HepG2 (cell line): ENCODE results near the gene ABCA2. TPM values are rescaled to one million over a fixed set of nuclear protein-coding genes. Genes with fewer than 3 reads are reported as not detected.
A peak's percentile ranks its signal among the peaks of the same experiment; 100 is the strongest.

ENCODE experiments used
- ATAC-seq: fragments of 200-7000 bp; cut with Tn5 transposase; 3 replicates; pipeline ENCODE4 v1.9.1; 2020; ENCODE audit warnings: mild to moderate bottlenecking, moderate library complexity
- BruUV-seq: library from RNA; stranded (reverse); fragments of 400-500 nt; replicated peaks from 2 replicates; lab custom pipeline; 2021; lab: Mats Ljungman, UMichigan
- CTCF ChIA-PET: fragments of 300-600 bp; formaldehyde crosslinking; extraction: SDS; loops from one replicate; lab custom pipeline; 2021; ENCODE audit warnings: low total read pairs, inconsistent platforms, low intra/inter-chr PET ratio; lab: Yijun Ruan, JAX
- POLR2A ChIA-PET: fragments of 350-600 bp; sonication (Branson Sonifier 250); formaldehyde crosslinking; loops from one replicate; lab custom pipeline; 2020; ENCODE audit warnings: antibody characterized with exemption, inconsistent platforms; lab: Yijun Ruan, JAX
- DNase-seq: peaks from one replicate; pipeline ENCODE4 v3.0.0-alpha.2; 2015; ENCODE audit warnings: low spot score
- FAIRE-seq: peaks from 3 replicates; lab custom pipeline; 2011; peaks lifted over from hg19 to GRCh38; lab: Jason Lieb, UNC
- H2AFZ ChIP-seq: one replicate; pipeline ENCODE4 v1.6.1; 2011; ENCODE audit warnings: low read length, inconsistent platforms
- H3K27ac ChIP-seq: fragments of 300-600 bp; 3 replicates; pipeline ENCODE4 v1.8.0; 2011; ENCODE audit warnings: mixed run types, mild to moderate bottlenecking, mixed read lengths, low read length, inconsistent platforms; ENCODE audit not compliant: insufficient read depth; ENCODE audit errors: extremely low read length
- H3K27me3 ChIP-seq, 2 experiments: fragments of 200-600 bp in 1 of 2; 2 replicates in 1 of 2; 3 replicates in 1 of 2; pipeline versions ENCODE4 v1.6.0 to v1.8.0; 2011; ENCODE audit warnings: low read length in 2 of 2, mild to moderate bottlenecking in 2 of 2, moderate library complexity in 2 of 2, inconsistent platforms in 1 of 2; ENCODE audit not compliant: insufficient read depth in 2 of 2, control insufficient read depth in 1 of 2
- H3K36me3 ChIP-seq, 2 experiments: fragments of 200-600 bp in 1 of 2; replicated peaks in 1 of 2; 2 replicates in 1 of 2; 3 replicates in 1 of 2; pipeline versions ENCODE4 v1.5.1 to v1.8.0; 2011; ENCODE audit warnings: low read length in 2 of 2, inconsistent platforms in 1 of 2; ENCODE audit not compliant: insufficient read depth in 2 of 2, control insufficient read depth in 1 of 2
- H3K4me1 ChIP-seq: 2 replicates; pipeline ENCODE4 v1.5.1; 2012; ENCODE audit warnings: low read length, inconsistent platforms; ENCODE audit not compliant: insufficient read depth
- H3K4me2 ChIP-seq: 2 replicates; pipeline ENCODE4 v1.6.0; 2011; ENCODE audit warnings: low read depth, low read length, inconsistent platforms
- H3K4me3 ChIP-seq, 3 experiments: fragments of 200-600 bp in 1 of 3; sonication (generic), shearing (Covaris generic) in 1 of 3; replicated peaks in 1 of 3; 2 replicates each; pipeline ENCODE4 v1.5.1; 2011 to 2016; ENCODE audit warnings: low read length in 3 of 3, inconsistent platforms in 2 of 3, low read depth in 2 of 3, mild to moderate bottlenecking in 2 of 3, control low read depth in 1 of 3, mixed read lengths in 1 of 3; ENCODE audit not compliant: insufficient read depth in 1 of 3
- H3K79me2 ChIP-seq: one replicate; pipeline ENCODE4 v1.6.1; 2011; ENCODE audit warnings: low read length, inconsistent platforms; ENCODE audit not compliant: insufficient read depth
- H3K9ac ChIP-seq: 2 replicates; pipeline ENCODE4 v1.6.0; 2011; ENCODE audit warnings: mild to moderate bottlenecking, low read depth, low read length, inconsistent platforms; ENCODE audit not compliant: insufficient read depth
- H3K9me3 ChIP-seq: 2 replicates; pipeline ENCODE4 v1.5.1; 2012; ENCODE audit warnings: mild to moderate bottlenecking, low read length
- H4K20me1 ChIP-seq: 2 replicates; pipeline ENCODE4 v1.6.0; 2011; ENCODE audit warnings: inconsistent platforms, mild to moderate bottlenecking, low read length, moderate library complexity; ENCODE audit not compliant: insufficient read depth
- GFI1 ChIP-seq: sonication (generic); formaldehyde crosslinking; IDR thresholded peaks from 2 replicates; pipeline ENCODE4 v1.5.0; 2020; ENCODE audit warnings: missing genetic modification reagents, mild to moderate bottlenecking, borderline replicate concordance
- PCBP2 ChIP-seq: fragments of 200-400 bp; formaldehyde crosslinking; optimal IDR thresholded peaks from 2 replicates; pipeline ENCODE3; 2018; ENCODE audit warnings: low read length, low read depth; ENCODE audit not compliant: poor library complexity, severe bottlenecking
- PHF21A ChIP-seq: sonication (generic); formaldehyde crosslinking; IDR thresholded peaks from 2 replicates; pipeline ENCODE4 v1.5.0; 2020; ENCODE audit warnings: mild to moderate bottlenecking, missing genetic modification reagents
- SMARCC2 ChIP-seq: fragments of 450-650 bp; IDR thresholded peaks from 2 replicates; pipeline ENCODE4 v1.6.1; 2017; ENCODE audit warnings: antibody characterized with exemption, mild to moderate bottlenecking
- SP5 ChIP-seq: IDR thresholded peaks from 2 replicates; pipeline ENCODE4 v1.6.1; 2016; ENCODE audit warnings: low read depth, borderline replicate concordance
- ZBTB21 ChIP-seq: sonication (generic); formaldehyde crosslinking; IDR thresholded peaks from 2 replicates; pipeline ENCODE4 v1.4.0; 2020; ENCODE audit warnings: missing genetic modification reagents
- ZBTB8A ChIP-seq: sonication (generic); formaldehyde crosslinking; IDR thresholded peaks from 2 replicates; pipeline ENCODE4 v1.4.0; 2020; ENCODE audit warnings: mild to moderate bottlenecking, low read depth, missing genetic modification reagents, borderline replicate concordance
- ZNF510 ChIP-seq: sonication (generic); formaldehyde crosslinking; IDR thresholded peaks from 2 replicates; pipeline ENCODE4 v1.4.0; 2020; ENCODE audit warnings: low read depth, mild to moderate bottlenecking, missing genetic modification reagents
- ZNF737 ChIP-seq: sonication (generic); formaldehyde crosslinking; IDR thresholded peaks from 2 replicates; pipeline ENCODE4 v1.5.0; 2020; ENCODE audit warnings: missing genetic modification reagents, mild to moderate bottlenecking, borderline replicate concordance
- WGBS: methylation state at CpG from one replicate; pipeline ENCODE4 v1.1.6; 2017; ENCODE audit warnings: low lambda C conversion rate; 5-methylcytosine and 5-hydroxymethylcytosine counted together
- in situ Hi-C: cut with HindIII; loops from 2 replicates; pipeline ENCODE4 v1.10.0; 2017; ENCODE audit warnings: low pct_unique_long_range_greater_than_20kb; ENCODE audit not compliant: extremely low pct_ligation_motif_present
- intact Hi-C: fragments of 100-400 bp; cut with micrococcal nuclease; formaldehyde crosslinking; loops from one replicate; pipeline ENCODE4 v1.10.0; 2022; ENCODE audit not compliant: unreplicated experiment
- polyA plus RNA-seq, 8 experiments: library from polyadenylated mRNA; depleted of rRNA in 3 of 8; stranded (reverse) in 7 of 8; unstranded in 1 of 8; fragments of >200 nt; fragmentation: Illumina TruSeq in 4 of 8; extraction: Trizol in 4 of 8; gene quantifications; 2 replicates each; pipeline versions ENCODE4 v1.2.1 to v1.2.3, GENCODE V29; 2011 to 2016; ENCODE audit warnings: low read depth in 4 of 8, missing spikeins in 1 of 8, mixed read lengths in 1 of 8; ENCODE audit not compliant: insufficient read depth in 1 of 8
- total RNA-seq, 5 experiments: library from RNA; depleted of rRNA; stranded (reverse); fragments of >200 nt; fragmentation: Illumina TruSeq; extraction: Trizol; gene quantifications; 2 replicates each; pipeline ENCODE4 v1.2.3, GENCODE V29; 2016; ENCODE audit warnings: low read depth in 1 of 5
- TF ChIP-seq, protein P1 (sequence below), 2 experiments: sonication (generic) in 1 of 2; formaldehyde crosslinking in 1 of 2; IDR thresholded peaks; 2 replicates each; pipeline versions ENCODE4 v1.4.0 to v1.6.1; 2016 to 2020; ENCODE audit warnings: borderline replicate concordance in 1 of 2, low read depth in 1 of 2, mild to moderate bottlenecking in 1 of 2, missing genetic modification reagents in 1 of 2
- TF ChIP-seq, protein P2 (sequence below): sonication (generic); formaldehyde crosslinking; IDR thresholded peaks from 2 replicates; pipeline ENCODE4 v1.4.0; 2020; ENCODE audit warnings: missing genetic modification reagents, borderline replicate concordance
- TF ChIP-seq, protein P3 (sequence below): IDR thresholded peaks from 2 replicates; pipeline ENCODE4 v1.6.1; 2012; ENCODE audit warnings: low read length, improper control_type of control experiment

Gene ABCA2
- total and polyA plus RNA-seq, 2 of the 13 experiments (the other 11 are each of a cell fraction or from before 2014, with no cell fraction given) = 2.9 to 19.2 TPM

DNA sequence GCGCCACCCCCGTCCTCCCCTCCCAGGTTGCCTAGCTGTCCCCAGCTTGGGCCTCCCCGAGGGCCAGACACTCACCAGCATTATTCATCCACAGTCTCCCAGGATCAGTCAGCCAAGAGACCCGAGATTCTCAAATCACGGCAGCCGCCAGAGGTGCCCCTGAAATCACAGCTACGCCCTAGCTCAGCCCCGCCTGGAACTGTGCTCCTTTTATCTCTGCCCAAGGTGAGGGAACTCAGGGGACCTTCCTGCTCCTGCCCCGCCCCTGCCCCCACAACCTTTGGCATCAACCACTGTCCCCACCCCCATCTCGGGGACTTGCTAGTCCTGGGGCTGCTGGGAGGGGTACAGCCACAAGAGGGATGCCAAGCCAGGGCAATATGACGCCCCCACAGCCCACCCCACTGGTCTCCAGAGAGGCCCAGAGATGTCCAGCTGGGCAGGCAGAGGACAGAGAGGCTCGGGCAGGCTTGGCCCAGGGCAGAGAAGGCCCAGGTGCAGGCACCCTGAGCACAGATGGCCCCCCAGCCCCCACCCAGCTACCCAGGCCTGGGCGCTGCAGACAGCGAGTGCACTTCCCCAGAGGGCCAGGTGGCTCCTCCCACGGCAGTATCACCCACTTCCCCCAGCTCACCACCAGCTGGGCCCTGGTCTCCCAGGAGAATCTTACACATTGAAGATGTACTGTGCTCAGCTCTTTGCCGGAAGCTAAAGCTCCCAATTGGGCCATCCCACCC, 4.0 kb upstream of the ABCA2 start, which contains the start of gene FUT7:
TSS of gene FUT7 (minus strand) at position 185 of the 737 bp plus-strand sequence. CDS start at position 88, 97 bp downstream.
- Histone ChIP-seq H3K27ac (no peak within 1 kb of the TSS), H3K36me3 (no peaks in the 10 kb centered on the region), H4K20me1 (no peaks in the 10 kb centered on the region), H3K4me2 (peak within 1 kb of the TSS; percentile 7; the same call in 1 of the 2 replicates), H3K27me3 (peaks cover 0 to 19% of the 10 kb centered on the region in 2 experiments; a peak in 2 of 5 replicates), H3K4me1 (peaks cover 71% of the 10 kb centered on the region), H3K79me2 (no peaks in the 10 kb centered on the region), H3K9me3 (no peaks in the 10 kb centered on the region), H3K4me3 (no peak within 1 kb of the TSS), H3K9ac (no peak within 1 kb of the TSS), H2AFZ (no peak within 1 kb of the TSS)
- POLR2A ChIA-PET = interaction anchor here (0.6 kb wide), 1 partner anchor 10 kb away, joined by 3 read pairs; no protein-coding TSS in a partner anchor
- no peak for DNase-seq
- CTCF ChIA-PET = no interaction called here
- no TSS peak for BruUV-seq
- 9% methylated on average over 10 of the region's 16 CpGs for WGBS
- intact Hi-C loops (no loop called here), in situ Hi-C loops (loop anchor here (5.0 to 10.0 kb wide), 2 partner anchors 85 to 187 kb away; partner anchors contain the start of genes AJM1, C8G and PHPT1)
- FAIRE-seq = no peak
- ATAC-seq = no peak
- TF ChIP-seq, protein P1, sequence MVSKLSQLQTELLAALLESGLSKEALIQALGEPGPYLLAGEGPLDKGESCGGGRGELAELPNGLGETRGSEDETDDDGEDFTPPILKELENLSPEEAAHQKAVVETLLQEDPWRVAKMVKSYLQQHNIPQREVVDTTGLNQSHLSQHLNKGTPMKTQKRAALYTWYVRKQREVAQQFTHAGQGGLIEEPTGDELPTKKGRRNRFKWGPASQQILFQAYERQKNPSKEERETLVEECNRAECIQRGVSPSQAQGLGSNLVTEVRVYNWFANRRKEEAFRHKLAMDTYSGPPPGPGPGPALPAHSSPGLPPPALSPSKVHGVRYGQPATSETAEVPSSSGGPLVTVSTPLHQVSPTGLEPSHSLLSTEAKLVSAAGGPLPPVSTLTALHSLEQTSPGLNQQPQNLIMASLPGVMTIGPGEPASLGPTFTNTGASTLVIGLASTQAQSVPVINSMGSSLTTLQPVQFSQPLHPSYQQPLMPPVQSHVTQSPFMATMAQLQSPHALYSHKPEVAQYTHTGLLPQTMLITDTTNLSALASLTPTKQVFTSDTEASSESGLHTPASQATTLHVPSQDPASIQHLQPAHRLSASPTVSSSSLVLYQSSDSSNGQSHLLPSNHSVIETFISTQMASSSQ (IDR thresholded peaks at IDR 0.05; ENCODE audit: low read depth) = no peak
- TF ChIP-seq, protein P1 (CRISPR knock-in tag; IDR thresholded peaks at IDR 0.05; ENCODE audit: borderline replicate concordance) = no peak
- TF ChIP-seq, protein P2, sequence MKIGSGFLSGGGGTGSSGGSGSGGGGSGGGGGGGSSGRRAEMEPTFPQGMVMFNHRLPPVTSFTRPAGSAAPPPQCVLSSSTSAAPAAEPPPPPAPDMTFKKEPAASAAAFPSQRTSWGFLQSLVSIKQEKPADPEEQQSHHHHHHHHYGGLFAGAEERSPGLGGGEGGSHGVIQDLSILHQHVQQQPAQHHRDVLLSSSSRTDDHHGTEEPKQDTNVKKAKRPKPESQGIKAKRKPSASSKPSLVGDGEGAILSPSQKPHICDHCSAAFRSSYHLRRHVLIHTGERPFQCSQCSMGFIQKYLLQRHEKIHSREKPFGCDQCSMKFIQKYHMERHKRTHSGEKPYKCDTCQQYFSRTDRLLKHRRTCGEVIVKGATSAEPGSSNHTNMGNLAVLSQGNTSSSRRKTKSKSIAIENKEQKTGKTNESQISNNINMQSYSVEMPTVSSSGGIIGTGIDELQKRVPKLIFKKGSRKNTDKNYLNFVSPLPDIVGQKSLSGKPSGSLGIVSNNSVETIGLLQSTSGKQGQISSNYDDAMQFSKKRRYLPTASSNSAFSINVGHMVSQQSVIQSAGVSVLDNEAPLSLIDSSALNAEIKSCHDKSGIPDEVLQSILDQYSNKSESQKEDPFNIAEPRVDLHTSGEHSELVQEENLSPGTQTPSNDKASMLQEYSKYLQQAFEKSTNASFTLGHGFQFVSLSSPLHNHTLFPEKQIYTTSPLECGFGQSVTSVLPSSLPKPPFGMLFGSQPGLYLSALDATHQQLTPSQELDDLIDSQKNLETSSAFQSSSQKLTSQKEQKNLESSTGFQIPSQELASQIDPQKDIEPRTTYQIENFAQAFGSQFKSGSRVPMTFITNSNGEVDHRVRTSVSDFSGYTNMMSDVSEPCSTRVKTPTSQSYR (CRISPR knock-in tag) = no peak
- TF ChIP-seq PHF21A (CRISPR knock-in tag) = peak; percentile 55; the same call in 1 of the 2 replicates
- TF ChIP-seq ZNF510 = no peak
- peak; percentile 98 for TF ChIP-seq GFI1
- no peak for TF ChIP-seq ZNF737 (CRISPR knock-in tag)
- TF ChIP-seq, protein P3, sequence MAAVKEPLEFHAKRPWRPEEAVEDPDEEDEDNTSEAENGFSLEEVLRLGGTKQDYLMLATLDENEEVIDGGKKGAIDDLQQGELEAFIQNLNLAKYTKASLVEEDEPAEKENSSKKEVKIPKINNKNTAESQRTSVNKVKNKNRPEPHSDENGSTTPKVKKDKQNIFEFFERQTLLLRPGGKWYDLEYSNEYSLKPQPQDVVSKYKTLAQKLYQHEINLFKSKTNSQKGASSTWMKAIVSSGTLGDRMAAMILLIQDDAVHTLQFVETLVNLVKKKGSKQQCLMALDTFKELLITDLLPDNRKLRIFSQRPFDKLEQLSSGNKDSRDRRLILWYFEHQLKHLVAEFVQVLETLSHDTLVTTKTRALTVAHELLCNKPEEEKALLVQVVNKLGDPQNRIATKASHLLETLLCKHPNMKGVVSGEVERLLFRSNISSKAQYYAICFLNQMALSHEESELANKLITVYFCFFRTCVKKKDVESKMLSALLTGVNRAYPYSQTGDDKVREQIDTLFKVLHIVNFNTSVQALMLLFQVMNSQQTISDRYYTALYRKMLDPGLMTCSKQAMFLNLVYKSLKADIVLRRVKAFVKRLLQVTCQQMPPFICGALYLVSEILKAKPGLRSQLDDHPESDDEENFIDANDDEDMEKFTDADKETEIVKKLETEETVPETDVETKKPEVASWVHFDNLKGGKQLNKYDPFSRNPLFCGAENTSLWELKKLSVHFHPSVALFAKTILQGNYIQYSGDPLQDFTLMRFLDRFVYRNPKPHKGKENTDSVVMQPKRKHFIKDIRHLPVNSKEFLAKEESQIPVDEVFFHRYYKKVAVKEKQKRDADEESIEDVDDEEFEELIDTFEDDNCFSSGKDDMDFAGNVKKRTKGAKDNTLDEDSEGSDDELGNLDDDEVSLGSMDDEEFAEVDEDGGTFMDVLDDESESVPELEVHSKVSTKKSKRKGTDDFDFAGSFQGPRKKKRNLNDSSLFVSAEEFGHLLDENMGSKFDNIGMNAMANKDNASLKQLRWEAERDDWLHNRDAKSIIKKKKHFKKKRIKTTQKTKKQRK = no peak
- no peak for TF ChIP-seq ZBTB8A
- no peak for TF ChIP-seq SMARCC2
- TF ChIP-seq PCBP2 = no peak
- no peak for TF ChIP-seq ZBTB21 (CRISPR knock-in tag)
- 0 out of 2 replicates have a peak, but pooled peaks have one; percentile 33 for TF ChIP-seq SP5 (CRISPR knock-in tag)
